Measurements from ENCODE around the gene TNFSF4. TPM values are rescaled to one million over a fixed set of nuclear protein-coding genes. Genes with fewer than 3 reads are reported as not detected.
"Not testable (repeated sequence)": the region's sequence is repeated elsewhere in the genome, so short reads cannot be mapped to it uniquely, and the experiment has no call there.

Gene TNFSF4
- total RNA-seq, 1 donor from 2014 or later = 1.6 TPM

- no peak for DNase-seq
Measured at GRCh38 chr1:173163222-173163621, 43.9 kb downstream of the TNFSF4 start.

- DNase-seq = no peak
Measured at GRCh38 chr1:173162601-173163000, 44.5 kb downstream of the TNFSF4 start.

GRCh38 chr1:173161510-173162221 is 45.5 kb downstream of the TNFSF4 start:
- no peak for DNase-seq

- not testable (repeated sequence) for DNase-seq
Measured at GRCh38 chr1:173153964-173154363, 53.2 kb downstream of the TNFSF4 start.

GRCh38 chr1:173153503-173153902 is 53.6 kb downstream of the TNFSF4 start:
- DNase-seq = no peak

GRCh38 chr1:173152598-173152997 is 54.5 kb downstream of the TNFSF4 start:
- no peak for DNase-seq

- no peak for DNase-seq
Measured at GRCh38 chr1:173150795-173151194, 56.3 kb downstream of the TNFSF4 start.

- no peak for DNase-seq
Measured at GRCh38 chr1:173149887-173150286, 57.2 kb downstream of the TNFSF4 start.

- DNase-seq = no peak
Measured at GRCh38 chr1:173148971-173149370, 58.2 kb downstream of the TNFSF4 start.

- no peak for DNase-seq
Measured at GRCh38 chr1:173148545-173148944, 58.6 kb downstream of the TNFSF4 start.

- DNase-seq = no peak
Measured at GRCh38 chr1:173140733-173141132, 66.4 kb downstream of the TNFSF4 start.

GRCh38 chr1:173139706-173140105 is 67.4 kb downstream of the TNFSF4 start:
- DNase-seq = no peak

GRCh38 chr1:173137107-173137706 is 69.9 kb downstream of the TNFSF4 start:
- DNase-seq = no peak

- DNase-seq = no peak
Measured at GRCh38 chr1:173134800-173135199, 72.3 kb downstream of the TNFSF4 start.

- DNase-seq = no peak
Measured at GRCh38 chr1:173134029-173134428, 73.1 kb downstream of the TNFSF4 start.

Other genes starting within 250 kb of the TNFSF4 start
- 5.5 TPM for gene TNFSF18, start 156.4 kb downstream of the TNFSF4 start, total RNA-seq

All from occipital lobe (tissue), 2 donors.